ENCODE measurements around the gene ATP8B4.

DNA sequence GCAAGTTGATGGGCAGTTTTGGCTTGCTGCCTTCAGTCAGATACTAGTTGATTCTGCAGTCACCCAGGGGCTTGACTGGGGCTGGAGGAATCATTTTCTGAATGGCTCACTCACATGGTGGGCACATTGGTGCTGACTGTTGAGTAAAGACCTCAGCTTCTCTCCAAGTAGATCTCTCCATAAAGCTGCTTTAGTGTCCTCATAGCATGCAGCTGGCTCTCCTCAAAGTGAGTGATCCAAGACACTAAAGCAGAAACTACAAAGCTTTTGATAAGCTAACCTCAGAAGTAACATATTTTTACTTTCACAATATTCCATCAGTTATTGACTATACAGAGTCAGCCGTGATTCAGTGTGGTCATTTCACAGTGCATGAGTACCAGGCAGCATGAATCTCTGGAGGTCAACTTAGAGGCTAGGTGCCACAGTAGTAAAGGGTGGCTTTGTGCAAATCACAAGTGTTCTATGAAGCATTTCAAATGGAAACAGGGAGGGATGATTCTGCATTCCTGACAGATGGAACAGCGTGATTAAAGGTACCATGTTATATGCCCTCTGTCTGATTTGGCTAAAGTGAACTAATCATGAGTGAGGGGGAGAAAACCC, 24.3 kb upstream of the ATP8B4 start:
- TF ChIP-seq, protein P1, sequence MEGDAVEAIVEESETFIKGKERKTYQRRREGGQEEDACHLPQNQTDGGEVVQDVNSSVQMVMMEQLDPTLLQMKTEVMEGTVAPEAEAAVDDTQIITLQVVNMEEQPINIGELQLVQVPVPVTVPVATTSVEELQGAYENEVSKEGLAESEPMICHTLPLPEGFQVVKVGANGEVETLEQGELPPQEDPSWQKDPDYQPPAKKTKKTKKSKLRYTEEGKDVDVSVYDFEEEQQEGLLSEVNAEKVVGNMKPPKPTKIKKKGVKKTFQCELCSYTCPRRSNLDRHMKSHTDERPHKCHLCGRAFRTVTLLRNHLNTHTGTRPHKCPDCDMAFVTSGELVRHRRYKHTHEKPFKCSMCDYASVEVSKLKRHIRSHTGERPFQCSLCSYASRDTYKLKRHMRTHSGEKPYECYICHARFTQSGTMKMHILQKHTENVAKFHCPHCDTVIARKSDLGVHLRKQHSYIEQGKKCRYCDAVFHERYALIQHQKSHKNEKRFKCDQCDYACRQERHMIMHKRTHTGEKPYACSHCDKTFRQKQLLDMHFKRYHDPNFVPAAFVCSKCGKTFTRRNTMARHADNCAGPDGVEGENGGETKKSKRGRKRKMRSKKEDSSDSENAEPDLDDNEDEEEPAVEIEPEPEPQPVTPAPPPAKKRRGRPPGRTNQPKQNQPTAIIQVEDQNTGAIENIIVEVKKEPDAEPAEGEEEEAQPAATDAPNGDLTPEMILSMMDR (IDR thresholded peaks at IDR 0.05; ENCODE audit: insufficient read depth, low read length, poor library complexity, severe bottlenecking), result no peak
- no peak for TF ChIP-seq EZH2phosphoT487 (conservative IDR thresholded peaks at IDR 0.05; ENCODE audit: low read length)

Measured in SU-DHL-6 (cell line).